ENCODE data around the gene FGF18.

DNA sequence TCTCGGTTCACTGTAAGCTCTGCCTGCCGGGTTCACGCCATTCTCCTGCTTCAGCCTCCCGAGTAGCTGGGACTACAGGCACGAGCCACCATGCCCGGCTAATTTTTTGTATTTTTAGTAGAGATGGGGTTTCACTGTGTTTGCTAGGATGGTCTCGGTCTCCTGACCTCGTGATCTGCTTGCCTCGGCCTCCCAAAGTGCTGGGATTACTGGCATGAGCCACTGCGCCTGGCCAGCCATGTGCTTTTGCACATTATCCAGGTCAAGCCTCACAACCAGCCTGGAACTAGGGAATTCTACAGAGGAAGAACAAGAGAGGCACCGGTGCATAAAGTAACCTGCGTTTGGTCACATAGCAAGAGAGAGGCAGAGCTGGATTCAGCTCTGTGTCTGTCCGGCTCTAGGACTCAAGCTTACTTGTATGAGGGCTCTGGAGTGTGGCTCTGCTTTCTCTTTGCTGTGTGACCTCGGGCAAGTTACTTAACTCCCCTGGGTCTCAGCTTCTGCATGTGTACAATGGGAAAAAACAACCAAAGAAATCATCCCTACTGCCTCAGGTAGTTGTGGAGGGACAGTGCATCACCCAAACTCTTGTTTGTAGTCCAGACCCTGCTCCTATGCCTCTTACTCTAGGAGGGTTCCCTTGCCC, 6.3 kb downstream of the FGF18 start:
- TF ChIP-seq, protein P1, sequence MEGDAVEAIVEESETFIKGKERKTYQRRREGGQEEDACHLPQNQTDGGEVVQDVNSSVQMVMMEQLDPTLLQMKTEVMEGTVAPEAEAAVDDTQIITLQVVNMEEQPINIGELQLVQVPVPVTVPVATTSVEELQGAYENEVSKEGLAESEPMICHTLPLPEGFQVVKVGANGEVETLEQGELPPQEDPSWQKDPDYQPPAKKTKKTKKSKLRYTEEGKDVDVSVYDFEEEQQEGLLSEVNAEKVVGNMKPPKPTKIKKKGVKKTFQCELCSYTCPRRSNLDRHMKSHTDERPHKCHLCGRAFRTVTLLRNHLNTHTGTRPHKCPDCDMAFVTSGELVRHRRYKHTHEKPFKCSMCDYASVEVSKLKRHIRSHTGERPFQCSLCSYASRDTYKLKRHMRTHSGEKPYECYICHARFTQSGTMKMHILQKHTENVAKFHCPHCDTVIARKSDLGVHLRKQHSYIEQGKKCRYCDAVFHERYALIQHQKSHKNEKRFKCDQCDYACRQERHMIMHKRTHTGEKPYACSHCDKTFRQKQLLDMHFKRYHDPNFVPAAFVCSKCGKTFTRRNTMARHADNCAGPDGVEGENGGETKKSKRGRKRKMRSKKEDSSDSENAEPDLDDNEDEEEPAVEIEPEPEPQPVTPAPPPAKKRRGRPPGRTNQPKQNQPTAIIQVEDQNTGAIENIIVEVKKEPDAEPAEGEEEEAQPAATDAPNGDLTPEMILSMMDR (IDR thresholded peaks at IDR 0.05; ENCODE audit: low read depth, low read length, poor library complexity, severe bottlenecking), result no peak
- TF ChIP-seq EZH2phosphoT487 (IDR thresholded peaks at IDR 0.05; ENCODE audit: borderline replicate concordance, low read length), result no peak
